Ectodermal cell (in vitro differentiated cells): ENCODE results near the gene EPHB4.
A peak's percentile ranks its signal among the peaks of the same experiment; 100 is the strongest.

Experiments
- H3K27ac ChIP-seq: 2 replicates; pipeline ENCODE4 v1.7.0; 2013; ENCODE audit warnings: mild to moderate bottlenecking, low read depth, low read length; ENCODE audit not compliant: insufficient read depth, poor library complexity, severe bottlenecking
- H3K27me3 ChIP-seq: 2 replicates; pipeline ENCODE4 v1.7.0; 2013; ENCODE audit warnings: mild to moderate bottlenecking, low read length; ENCODE audit not compliant: insufficient read depth, control insufficient read depth, poor library complexity, severe bottlenecking
- H3K36me3 ChIP-seq: one replicate; pipeline ENCODE4 v1.7.0; 2013; ENCODE audit warnings: low read length; ENCODE audit not compliant: control insufficient read depth, insufficient read depth
- H3K4me1 ChIP-seq: one replicate; pipeline ENCODE4 v1.7.0; 2013; ENCODE audit warnings: low read length; ENCODE audit not compliant: control insufficient read depth, insufficient read depth
- H3K4me3 ChIP-seq: 2 replicates; pipeline ENCODE4 v1.7.0; 2013; ENCODE audit warnings: low read depth, low read length, control low read depth; ENCODE audit not compliant: insufficient read depth
- H3K9me3 ChIP-seq: 2 replicates; pipeline ENCODE4 v1.7.0; 2013; ENCODE audit warnings: mild to moderate bottlenecking, low read length, moderate library complexity; ENCODE audit not compliant: control insufficient read depth
- WGBS, 2 experiments: methylation state at CpG; one replicate each; pipeline ENCODE4 v1.1.7; 2013; ENCODE audit warnings: missing lambda C conversion rate in 2 of 2; 5-methylcytosine and 5-hydroxymethylcytosine counted together

Gene EPHB4

GRCh38 chr7:100832281-100832633, 4.9 kb upstream of the EPHB4 start:
- Histone ChIP-seq H3K4me3 (no peak overlapping the region), H3K4me1 (peaks cover 6% of the 10 kb centered on the region), H3K9me3 (no peaks in the 10 kb centered on the region), H3K27me3 (no peaks in the 10 kb centered on the region), H3K27ac (no peak overlapping the region), H3K36me3 (no peaks in the 10 kb centered on the region)
- 94 to 97% methylated on average over 4 of the region's 5 CpGs for WGBS, 2 experiments

- Histone ChIP-seq H3K27me3 (no peaks in the 10 kb centered on the region), H3K36me3 (no peaks in the 10 kb centered on the region), H3K4me3 (no peak overlapping the region), H3K27ac (no peak overlapping the region), H3K9me3 (no peaks in the 10 kb centered on the region), H3K4me1 (no peaks in the 10 kb centered on the region)
- 98 to 99% methylated on average over 4 of the region's 4 CpGs for WGBS, 2 experiments
These were observed 3.1 kb upstream of the EPHB4 start for GRCh38 chr7:100830396-100830795.

DNA sequence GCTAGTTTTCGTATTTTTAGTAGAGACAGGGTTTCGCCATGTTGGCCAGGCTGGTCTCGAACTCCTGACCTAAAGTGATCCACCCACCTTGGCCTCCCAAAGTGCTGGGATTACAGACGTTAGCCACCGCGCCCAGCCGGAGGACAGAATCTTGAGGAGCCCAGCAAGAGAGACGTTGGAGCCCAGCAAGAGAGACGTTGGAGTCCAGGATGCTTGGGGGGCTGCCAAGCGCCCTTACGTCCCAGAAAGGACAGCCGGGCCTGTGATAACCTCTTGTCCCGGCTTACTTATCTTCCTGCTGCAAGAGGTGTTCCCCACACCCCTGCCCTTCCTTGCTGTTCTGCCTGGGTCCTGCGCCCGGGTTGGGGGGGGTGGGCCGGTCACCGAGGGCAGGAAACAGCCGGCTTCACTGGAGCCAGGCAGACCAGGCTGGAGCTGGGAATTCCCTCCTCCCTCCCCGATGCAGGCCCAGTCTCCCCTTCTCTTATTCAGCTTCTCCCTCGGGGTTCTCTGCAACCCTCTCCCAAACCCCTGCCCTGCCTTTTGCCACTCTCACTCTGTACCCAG, 1.9 kb upstream of the EPHB4 start:
- H3K27ac ChIP-seq: no peak overlapping the region
- no peaks in the 10 kb centered on the region for H3K9me3 ChIP-seq

GRCh38 chr7:100826514-100827329, 601 bp downstream of the EPHB4 start:
- H3K27ac ChIP-seq: no peak overlapping the region
- no peaks in the 10 kb centered on the region for H3K27me3 ChIP-seq
- no peaks in the 10 kb centered on the region for H3K9me3 ChIP-seq
- H3K4me3 ChIP-seq: peak overlapping the region; percentile 88
- H3K36me3 ChIP-seq: peaks cover 25% of the 10 kb centered on the region
- H3K4me1 ChIP-seq: peaks cover 8% of the 10 kb centered on the region
- 0 to 1% methylated on average over 70 to 71 of the region's 71 CpGs for WGBS, 2 experiments

More for the DNA sequence above, 1.9 kb upstream of the EPHB4 start:
- WGBS, 2 experiments: 74 to 78% methylated on average over 20 of the region's 20 CpGs
- H3K27me3 ChIP-seq: no peaks in the 10 kb centered on the region
- peaks cover under 1% of the 10 kb centered on the region for H3K36me3 ChIP-seq
- no peak overlapping the region for H3K4me3 ChIP-seq
- H3K4me1 ChIP-seq: peaks cover 8% of the 10 kb centered on the region

DNA sequence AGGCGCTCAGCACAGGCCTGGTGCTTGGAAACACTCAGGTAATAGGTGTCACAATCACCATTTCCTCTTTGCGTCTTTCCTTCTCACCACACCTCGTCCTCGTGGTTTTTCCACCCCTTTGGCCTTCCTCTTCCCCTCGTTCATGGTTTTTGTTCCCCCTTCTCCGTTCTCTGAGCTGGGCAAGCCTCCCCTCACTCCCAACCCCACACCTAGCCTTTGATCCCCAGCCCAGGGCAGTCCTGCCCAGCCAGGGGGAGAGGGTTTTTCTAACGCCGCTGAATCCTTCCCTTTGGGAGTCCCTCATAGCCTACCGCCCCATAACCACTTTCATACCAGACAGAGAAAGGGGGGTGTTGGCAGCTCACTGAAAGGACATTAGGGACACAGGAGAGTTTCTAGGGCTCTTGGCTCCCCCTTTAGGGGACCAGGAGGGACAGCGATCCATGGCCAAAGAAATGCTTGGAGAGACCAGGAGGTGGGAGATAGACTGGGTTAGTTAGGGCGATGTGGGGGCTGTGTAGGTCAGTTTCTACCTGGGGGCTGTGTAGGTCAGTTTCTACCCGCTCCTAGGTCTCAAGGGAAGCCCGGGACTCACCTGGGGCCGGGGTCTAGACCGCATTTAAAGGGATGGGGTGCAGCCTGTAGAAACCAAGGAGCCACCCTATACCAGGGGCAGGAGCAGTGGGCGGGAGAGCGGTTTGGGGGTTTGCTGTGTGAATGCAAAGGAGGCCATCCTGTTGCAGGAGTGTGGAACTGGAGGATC, 1.4 kb downstream of the EPHB4 start:
- no peak overlapping the region for H3K27ac ChIP-seq

DNA sequence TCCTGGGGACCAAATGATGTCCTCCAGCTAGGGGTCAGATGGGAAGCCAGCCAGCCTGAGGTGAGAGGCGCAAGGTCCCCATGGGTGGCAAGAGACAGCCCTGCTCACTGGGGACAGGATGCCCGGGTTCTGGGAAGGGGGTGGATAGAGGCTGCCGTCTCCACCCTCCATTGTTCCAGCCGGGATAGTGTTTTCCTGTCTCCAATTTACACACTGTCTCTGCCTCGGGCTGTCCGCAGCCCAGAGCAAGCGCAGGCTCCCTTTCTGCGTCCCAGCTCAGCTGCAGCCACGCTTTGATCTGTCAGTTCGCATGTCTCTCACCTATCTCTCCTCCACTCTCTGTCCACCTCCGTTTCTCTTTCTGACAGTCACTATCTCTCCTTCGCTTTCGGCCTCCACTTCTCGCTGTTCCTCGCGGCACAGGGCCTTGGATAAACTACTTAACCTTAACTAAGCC, 2.1 kb downstream of the EPHB4 start:
- H3K4me3 ChIP-seq: peak overlapping the region; percentile 88
- WGBS, 2 experiments: 22 to 25% methylated on average over 16 of the region's 16 CpGs
- no peak overlapping the region for H3K27ac ChIP-seq
- H3K9me3 ChIP-seq: no peaks in the 10 kb centered on the region
- no peaks in the 10 kb centered on the region for H3K27me3 ChIP-seq
- H3K36me3 ChIP-seq: peaks cover 35% of the 10 kb centered on the region
- peaks cover 8% of the 10 kb centered on the region for H3K4me1 ChIP-seq

More for the DNA sequence above, 1.4 kb downstream of the EPHB4 start:
- Histone ChIP-seq H3K9me3 (no peaks in the 10 kb centered on the region), H3K36me3 (peaks cover 28% of the 10 kb centered on the region), H3K27me3 (no peaks in the 10 kb centered on the region), H3K4me1 (peaks cover 8% of the 10 kb centered on the region), H3K4me3 (peak overlapping the region; percentile 88)
- 3 to 7% methylated on average over 16 to 17 of the region's 17 CpGs for WGBS, 2 experiments

DNA sequence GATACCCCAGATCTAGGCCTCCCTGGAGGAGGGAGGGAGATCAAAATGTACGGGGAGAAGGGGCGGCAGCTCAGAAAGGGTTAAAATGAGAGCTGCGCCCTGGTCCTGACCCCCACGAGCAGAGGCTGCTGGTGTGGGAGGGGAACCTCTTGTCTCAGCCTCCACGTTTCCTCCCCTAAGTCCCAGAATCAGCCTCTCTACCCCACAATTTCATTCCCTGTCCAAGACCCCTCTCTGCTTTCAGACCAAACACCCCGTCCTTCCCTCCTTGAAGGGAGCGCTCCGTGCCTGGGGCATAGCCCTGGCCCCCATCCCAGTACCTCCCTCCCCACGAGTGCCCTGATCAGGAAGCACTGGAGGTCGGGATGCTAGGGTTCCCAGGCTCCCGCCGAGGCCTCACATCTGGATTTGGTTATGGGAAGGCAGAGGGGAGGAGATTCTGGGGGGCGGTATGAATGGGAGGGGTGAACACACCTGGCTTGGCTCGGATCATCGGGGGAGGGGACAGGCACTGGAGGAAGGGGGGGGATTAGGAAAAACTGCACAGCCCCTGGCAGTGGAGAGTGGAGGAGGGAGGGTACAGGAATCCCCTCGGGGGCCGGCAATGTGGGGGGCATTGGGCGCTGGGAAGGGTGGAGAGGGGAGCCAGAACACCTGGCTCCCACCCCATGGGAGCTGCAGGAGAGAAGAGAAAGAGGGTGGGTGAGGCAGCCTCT, 2.7 kb downstream of the EPHB4 start:
- WGBS, 2 experiments: 74 to 78% methylated on average over 18 of the region's 18 CpGs
- H3K4me1 ChIP-seq: peaks cover 8% of the 10 kb centered on the region
- H3K9me3 ChIP-seq: no peaks in the 10 kb centered on the region
- no peaks in the 10 kb centered on the region for H3K27me3 ChIP-seq
- H3K27ac ChIP-seq: no peak overlapping the region
- H3K4me3 ChIP-seq: peak overlapping the region; percentile 88
- peaks cover 41% of the 10 kb centered on the region for H3K36me3 ChIP-seq

DNA sequence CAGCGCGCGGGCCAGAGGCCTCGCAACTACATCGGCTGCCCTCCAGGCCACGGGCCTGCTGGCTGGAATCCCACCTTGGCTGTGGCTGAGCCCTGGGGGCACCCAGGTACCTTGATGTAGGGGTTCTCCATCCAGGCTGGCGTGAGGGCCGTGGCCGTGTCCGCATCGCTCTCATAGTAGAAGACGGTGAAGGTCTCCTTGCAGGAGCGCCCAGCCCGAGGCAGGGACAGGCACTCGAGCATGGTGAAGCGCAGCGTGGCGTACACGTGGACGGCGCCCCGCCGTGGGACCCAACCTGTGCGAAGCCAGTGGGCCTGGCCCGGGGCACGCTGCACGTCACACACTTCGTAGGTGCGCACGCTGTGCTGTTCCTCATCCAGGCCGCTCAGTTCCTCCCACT, 3.8 kb downstream of the EPHB4 start:
- no peak overlapping the region for H3K27ac ChIP-seq
- no peaks in the 10 kb centered on the region for H3K27me3 ChIP-seq
- peaks cover 8% of the 10 kb centered on the region for H3K4me1 ChIP-seq
- H3K36me3 ChIP-seq: peaks cover 50% of the 10 kb centered on the region
- no peaks in the 10 kb centered on the region for H3K9me3 ChIP-seq
- 96 to 97% methylated on average over 31 of the region's 31 CpGs for WGBS, 2 experiments
- H3K4me3 ChIP-seq: no peak overlapping the region

- Histone ChIP-seq H3K27me3 (no peaks in the 10 kb centered on the region), H3K36me3 (peaks cover 54% of the 10 kb centered on the region), H3K4me3 (no peak overlapping the region), H3K27ac (no peak overlapping the region), H3K4me1 (peaks cover 8% of the 10 kb centered on the region), H3K9me3 (no peaks in the 10 kb centered on the region)
- 89 to 90% methylated on average over 7 of the region's 7 CpGs for WGBS, 2 experiments
These were observed 4.2 kb downstream of the EPHB4 start for GRCh38 chr7:100823140-100823525.
